Testis (tissue), 2 donors: ENCODE measurements around the gene METTL17.

ENCODE experiments used
- CTCF ChIP-seq, 3 experiments: fragments of 450-650 bp in 2 of 3; fragments of 200-600 bp in 1 of 3; sonication (generic) in 1 of 3; IDR thresholded peaks; one replicate each; pipeline ENCODE4 v1.5.1; 2016 to 2019; ENCODE audit warnings: antibody characterized with exemption in 3 of 3, mild to moderate bottlenecking in 2 of 3, moderate library complexity in 1 of 3
- POLR2A ChIP-seq: fragments of 450-650 bp; IDR thresholded peaks from one replicate; pipeline ENCODE4 v1.6.1; 2017; ENCODE audit warnings: antibody characterized with exemption, mild to moderate bottlenecking, moderate library complexity

GRCh38 chr14:21001218-21001617 lies 11.4 kb downstream of the METTL17 start:
- TF ChIP-seq CTCF (IDR thresholded peaks at IDR 0.05): no peak
- no peak for TF ChIP-seq POLR2A
